H1 (cell line): ENCODE results near the gene WDR31. TPM values are rescaled to one million over a fixed set of nuclear protein-coding genes. Genes with fewer than 3 reads are reported as not detected.

ENCODE experiments used
- CTCF ChIA-PET: fragments of 300-600 bp; sonication (Branson Sonifier 250); formaldehyde crosslinking; loops from one replicate; lab custom pipeline; 2021; ENCODE audit not compliant: partially characterized antibody; lab: Charles Lee
- POLR2A ChIA-PET: fragments of 300-600 bp; sonication (Branson Sonifier 250); formaldehyde crosslinking; loops from one replicate; lab custom pipeline; 2021; ENCODE audit warnings: inconsistent platforms; ENCODE audit not compliant: partially characterized antibody; lab: Charles Lee
- DNase-seq, 2 experiments: peaks; one replicate each; pipeline versions ENCODE4 v3.0.0 to v3.0.0-alpha.2; 2010 to 2022; ENCODE audit warnings: low spot score in 2 of 2, low read depth in 1 of 2, mixed read lengths in 1 of 2
- FAIRE-seq: peaks from 2 replicates; lab custom pipeline; 2011; peaks lifted over from hg19 to GRCh38; lab: Jason Lieb, UNC
- H2AFZ ChIP-seq: 2 replicates; pipeline ENCODE4 v1.8.1; 2012; ENCODE audit warnings: low read length, inconsistent platforms
- H2AK5ac ChIP-seq: 2 replicates; pipeline ENCODE4 v1.6.1; 2013; ENCODE audit warnings: low read depth, low read length
- H2BK120ac ChIP-seq: replicated peaks from 2 replicates; pipeline ENCODE3; 2013; ENCODE audit warnings: low read depth, low read length, inconsistent platforms
- H2BK12ac ChIP-seq: 2 replicates; pipeline ENCODE4 v1.6.1; 2013; ENCODE audit warnings: low read depth, low read length
- H2BK15ac ChIP-seq: 2 replicates; pipeline ENCODE4 v1.6.1; 2013; ENCODE audit warnings: low read length
- H2BK20ac ChIP-seq: 2 replicates; pipeline ENCODE4 v1.6.1; 2013; ENCODE audit warnings: low read length
- H2BK5ac ChIP-seq: 2 replicates; pipeline ENCODE4 v1.6.1; 2013; ENCODE audit warnings: low read depth, low read length
- H3K14ac ChIP-seq: 2 replicates; pipeline ENCODE4 v1.6.1; 2013; ENCODE audit warnings: inconsistent platforms; ENCODE audit not compliant: insufficient read length
- H3K18ac ChIP-seq: 2 replicates; pipeline ENCODE4 v1.6.1; 2013; ENCODE audit warnings: low read length; ENCODE audit errors: extremely low read depth
- H3K23ac ChIP-seq: 2 replicates; pipeline ENCODE4 v1.6.1; 2013; ENCODE audit warnings: inconsistent platforms; ENCODE audit not compliant: insufficient read length
- H3K23me2 ChIP-seq: 2 replicates; pipeline ENCODE4 v1.6.1; 2013; ENCODE audit warnings: low read depth, low read length
- H3K27ac ChIP-seq: 2 replicates; pipeline ENCODE4 v1.6.1; 2011; ENCODE audit warnings: low read depth, low read length, inconsistent platforms
- H3K27me3 ChIP-seq, 4 experiments: replicated peaks in 1 of 4; 1 replicate in 1 of 4; 2 replicates in 3 of 4; pipeline versions ENCODE4 v1.6.1 to v1.8.1; 2011 to 2013; ENCODE audit warnings: low read length in 3 of 4, mild to moderate bottlenecking in 3 of 4, inconsistent platforms in 2 of 4, mixed read lengths in 2 of 4, moderate library complexity in 1 of 4; ENCODE audit not compliant: control insufficient read depth in 3 of 4, insufficient read depth in 3 of 4; ENCODE audit errors: extremely low read depth in 1 of 4
- H3K36me3 ChIP-seq, 4 experiments: 2 replicates each; pipeline versions ENCODE4 v1.6.1 to v1.8.1; 2011 to 2013; ENCODE audit warnings: mild to moderate bottlenecking in 4 of 4, low read length in 3 of 4, moderate library complexity in 2 of 4, control low read depth in 1 of 4, inconsistent platforms in 1 of 4; ENCODE audit not compliant: insufficient read depth in 4 of 4, control insufficient read depth in 2 of 4
- H3K4ac ChIP-seq: replicated peaks from 2 replicates; pipeline ENCODE3; 2013; ENCODE audit warnings: low read length, low read depth, mixed read lengths, inconsistent platforms; ENCODE audit not compliant: insufficient read length
- H3K4me1 ChIP-seq, 4 experiments: replicated peaks in 1 of 4; 1 replicate in 1 of 4; 2 replicates in 3 of 4; pipeline versions ENCODE4 v1.6.1 to v1.8.1; 2011 to 2013; ENCODE audit warnings: low read length in 3 of 4, inconsistent platforms in 2 of 4, mixed read lengths in 1 of 4; ENCODE audit not compliant: insufficient read depth in 4 of 4, control insufficient read depth in 3 of 4
- H3K4me2 ChIP-seq, 2 experiments: 2 replicates each; pipeline versions ENCODE4 v1.6.1 to v1.8.1; 2011 to 2013; ENCODE audit warnings: low read depth in 2 of 2, low read length in 2 of 2, control low read depth in 1 of 2, inconsistent platforms in 1 of 2, mild to moderate bottlenecking in 1 of 2; ENCODE audit not compliant: insufficient read depth in 1 of 2
- H3K4me3 ChIP-seq, 4 experiments: fragments of 200-600, 300-600 bp in 1 of 4; sonication (generic), shearing (Covaris generic), sonication (Bioruptor Twin) in 1 of 4; 2 replicates each; pipeline versions ENCODE4 v1.5.1 to v1.8.1; 2011 to 2016; ENCODE audit warnings: low read length in 4 of 4, low read depth in 3 of 4, control low read depth in 2 of 4, inconsistent platforms in 2 of 4, mild to moderate bottlenecking in 2 of 4, mixed read lengths in 1 of 4, moderate library complexity in 1 of 4; ENCODE audit not compliant: insufficient read depth in 2 of 4; ENCODE audit errors: extremely low read depth in 1 of 4
- H3K56ac ChIP-seq: replicated peaks from 2 replicates; pipeline ENCODE3; 2013; ENCODE audit warnings: low read depth, mild to moderate bottlenecking, mixed read lengths, low read length, inconsistent platforms; ENCODE audit not compliant: insufficient read length
- H3K79me1 ChIP-seq: 2 replicates; pipeline ENCODE4 v1.6.1; 2013; ENCODE audit warnings: low read depth, low read length, control low read depth
- H3K79me2 ChIP-seq, 2 experiments: 2 replicates each; pipeline versions ENCODE4 v1.6.1 to v1.8.1; 2012 to 2013; ENCODE audit warnings: low read length in 2 of 2, mild to moderate bottlenecking in 2 of 2, inconsistent platforms in 1 of 2; ENCODE audit not compliant: insufficient read depth in 2 of 2, control insufficient read depth in 1 of 2
- H3K9ac ChIP-seq, 4 experiments: replicated peaks in 1 of 4; 1 replicate in 1 of 4; 2 replicates in 3 of 4; pipeline versions ENCODE4 v1.6.1 to v1.8.1; 2011 to 2013; ENCODE audit warnings: low read depth in 3 of 4, low read length in 3 of 4, control low read depth in 2 of 4, mild to moderate bottlenecking in 2 of 4, moderate library complexity in 2 of 4, inconsistent platforms in 1 of 4; ENCODE audit errors: extremely low read depth in 1 of 4
- H3K9me3 ChIP-seq, 2 experiments: 2 replicates each; pipeline versions ENCODE4 v1.6.1 to v1.8.1; 2012 to 2013; ENCODE audit warnings: mild to moderate bottlenecking in 2 of 2, moderate library complexity in 2 of 2, control low read depth in 1 of 2, inconsistent platforms in 1 of 2, low read depth in 1 of 2, low read length in 1 of 2, mixed read lengths in 1 of 2; ENCODE audit not compliant: insufficient read depth in 2 of 2
- H4K20me1 ChIP-seq, 2 experiments: replicated peaks in 1 of 2; 2 replicates each; pipeline versions ENCODE3 to v1.8.1; 2011 to 2013; ENCODE audit warnings: inconsistent platforms in 2 of 2, low read length in 2 of 2, mild to moderate bottlenecking in 1 of 2; ENCODE audit not compliant: insufficient read depth in 2 of 2, control insufficient read depth in 1 of 2
- H4K5ac ChIP-seq: 2 replicates; pipeline ENCODE4 v1.6.1; 2013; ENCODE audit warnings: low read length, low read depth, mixed read lengths, inconsistent platforms; ENCODE audit not compliant: insufficient read length
- H4K8ac ChIP-seq: 2 replicates; pipeline ENCODE4 v1.8.0; 2013; ENCODE audit warnings: mild to moderate bottlenecking, moderate library complexity, low read length, inconsistent platforms; ENCODE audit not compliant: insufficient read depth; ENCODE audit errors: extremely low read depth
- H4K91ac ChIP-seq: replicated peaks from 2 replicates; pipeline ENCODE3; 2013; ENCODE audit warnings: low read length, mixed read lengths, inconsistent platforms; ENCODE audit not compliant: insufficient read length
- BCL11A ChIP-seq, 2 experiments: IDR thresholded peaks; one replicate each; pipeline ENCODE4 v1.6.1; 2011; ENCODE audit warnings: low read depth in 2 of 2, low read length in 2 of 2, mild to moderate bottlenecking in 2 of 2
- CBX5 ChIP-seq: fragments of 300-800, 300-1000 bp; sonication (generic); IDR thresholded peaks from 2 replicates; pipeline ENCODE4 v1.7.1; 2016; ENCODE audit warnings: antibody characterized with exemption, low read length, low read depth
- JUND ChIP-seq: IDR thresholded peaks from 2 replicates; pipeline ENCODE4 v1.6.1; 2011; ENCODE audit warnings: mild to moderate bottlenecking, improper control_type of control experiment, low read length
- KDM4A ChIP-seq: IDR thresholded peaks from one replicate; pipeline ENCODE4 v1.7.1; 2012; ENCODE audit warnings: low read depth, mild to moderate bottlenecking, moderate library complexity, low read length, inconsistent platforms; ENCODE audit not compliant: severe bottlenecking
- NRF1 ChIP-seq: IDR thresholded peaks from 2 replicates; pipeline ENCODE4 v1.6.1; 2011; ENCODE audit warnings: mild to moderate bottlenecking, low read depth, low read length, improper control_type of control experiment
- SRF ChIP-seq: IDR thresholded peaks from 2 replicates; pipeline ENCODE4 v1.6.1; 2011; ENCODE audit warnings: mild to moderate bottlenecking, low read depth, low read length, moderate library complexity
- WGBS, 2 experiments: shearing (Covaris generic) in 1 of 2; methylation state at CpG; one replicate each; pipeline versions ENCODE4 v1.1.6 to v1.1.7; 2013 to 2015; ENCODE audit warnings: low lambda C conversion rate in 2 of 2, mixed read lengths in 2 of 2, inconsistent platforms in 1 of 2, low coverage in 1 of 2, missing lambda C conversion rate in 1 of 2; ENCODE audit not compliant: insufficient replicate concordance in 2 of 2, insufficient coverage in 1 of 2, insufficient read length in 1 of 2; ENCODE audit errors: extremely low coverage in 1 of 2, missing lambda C conversion rate in 1 of 2; 5-methylcytosine and 5-hydroxymethylcytosine counted together
- polyA plus RNA-seq, 7 experiments: library from polyadenylated mRNA; depleted of rRNA in 3 of 7; stranded (reverse) in 5 of 7; unstranded in 2 of 7; fragments of >200 nt in 5 of 7; fragments of 200-250 nt in 2 of 7; gene quantifications; 1 replicate in 5 of 7; 2 replicates in 1 of 7; 4 replicates in 1 of 7; pipeline versions ENCODE4 v1.2.1 to v1.2.3, GENCODE V29; 2011 to 2013; ENCODE audit warnings: missing spikeins in 2 of 7, mixed read lengths in 2 of 7
- total RNA-seq: library from RNA; stranded (reverse); fragmentation: NEBNext Ultra II Directional; extraction: Animal tissue kit (Norgen Biotek cat#: 25700); gene quantifications from 2 replicates; pipeline ENCODE4 v1.2.1, GENCODE V29; 2021

The WDR31 gene
- total and polyA plus RNA-seq, 2 of the 8 experiments (the other 6 are each of a cell fraction or from before 2014, with no cell fraction given), result 0.27 to 0.28 TPM

DNA sequence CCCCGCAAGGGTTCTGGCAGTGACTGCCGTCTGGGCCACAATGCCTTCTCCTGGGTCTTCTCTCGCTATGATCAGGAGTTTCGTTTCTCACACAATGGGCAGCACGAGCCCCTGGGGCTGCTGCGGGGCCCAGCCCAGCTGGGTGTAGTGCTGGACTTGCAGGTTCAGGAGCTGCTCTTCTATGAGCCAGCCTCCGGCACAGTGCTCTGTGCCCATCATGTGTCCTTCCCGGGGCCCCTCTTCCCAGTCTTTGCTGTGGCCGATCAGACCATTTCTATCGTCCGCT, 29.7 kb upstream of the WDR31 start:
- H3K4me1 ChIP-seq, result peaks cover 0 to 5% (median 2%) of the 10 kb centered on the region in 4 experiments; a peak in 3 of 7 replicates
- H4K91ac ChIP-seq, result no peak overlapping the region
- H3K18ac ChIP-seq, result no peak overlapping the region
- H2BK15ac ChIP-seq, result no peak overlapping the region
- H3K56ac ChIP-seq, result no peak overlapping the region
- no peak overlapping the region for H3K27ac ChIP-seq
- no peak overlapping the region for H2BK120ac ChIP-seq
- FAIRE-seq (no peak), DNase-seq (no peak)
- no peak overlapping the region for H3K23ac ChIP-seq
- 94% methylated on average over 10 of the region's 11 CpGs; no CpG with 5 or more reads in 1 of the 2 experiments for WGBS, 2 experiments
- H3K36me3 ChIP-seq, result peaks cover 0 to 19% (median 2%) of the 10 kb centered on the region in 4 experiments; a peak in 4 of 8 replicates
- H3K9ac ChIP-seq, result no peak overlapping the region
- no peak overlapping the region for H2BK5ac ChIP-seq
- H3K27me3 ChIP-seq, result no peaks in the 10 kb centered on the region
- ChIA-PET POLR2A (interaction anchor here (1.5 to 2.8 kb wide), 2 partner anchors 19 to 40 kb away, joined by 6 to 11 read pairs; partner anchors contain the start of genes BSPRY, C9orf43 and POLE3), CTCF (interaction anchor here (1.7 kb wide), 1 partner anchor 59 kb away, joined by 4 read pairs; no protein-coding TSS in a partner anchor)
- no peaks in the 10 kb centered on the region for H3K79me2 ChIP-seq
- no peak overlapping the region for H3K4ac ChIP-seq
- H2AK5ac ChIP-seq, result no peak overlapping the region
- H3K23me2 ChIP-seq, result no peaks in the 10 kb centered on the region
- H2BK12ac ChIP-seq, result no peak overlapping the region
- H3K14ac ChIP-seq, result no peak overlapping the region
- no peak overlapping the region for H3K4me3 ChIP-seq
- no peak overlapping the region for H2BK20ac ChIP-seq
- H3K4me2 ChIP-seq, result no peak overlapping the region
- H3K9me3 ChIP-seq, result no peaks in the 10 kb centered on the region
- 0 out of 2 replicates have a peak overlapping the region, but pooled peaks have one; percentile 8 for H4K8ac ChIP-seq
- H4K20me1 ChIP-seq, result peaks cover 0 to 2% of the 10 kb centered on the region in 2 experiments
- H4K5ac ChIP-seq, result no peak overlapping the region
- H2AFZ ChIP-seq, result no peak overlapping the region
- H3K79me1 ChIP-seq, result no peaks in the 10 kb centered on the region
- TF ChIP-seq JUND (no peak), KDM4A (no peak), CBX5 (no peak), NRF1 (no peak), BCL11A (IDR thresholded peaks at IDR 0.05; ENCODE audit: low read depth in 2 of 2, low read length in 2 of 2) (no peak), SRF (no peak)
